Bronchial epithelial cell (primary cell): ENCODE measurements around the gene CTXN1. TPM values are rescaled to one million over a fixed set of nuclear protein-coding genes. Genes with fewer than 3 reads are reported as not detected.
A peak's percentile ranks its signal among the peaks of the same experiment; 100 is the strongest.

Source experiments
- DNase-seq: peaks from one replicate; pipeline ENCODE4 v3.0.0-alpha.2; 2010; ENCODE audit warnings: low read depth
- FAIRE-seq: peaks from 2 replicates; lab custom pipeline; 2011; peaks lifted over from hg19 to GRCh38; lab: Jason Lieb, UNC
- H3K27me3 ChIP-seq: 2 replicates; pipeline ENCODE4 v1.5.1; 2011; ENCODE audit warnings: low read length; ENCODE audit not compliant: control insufficient read depth, insufficient read depth
- H3K36me3 ChIP-seq: 2 replicates; pipeline ENCODE4 v1.5.1; 2011; ENCODE audit warnings: low read length; ENCODE audit not compliant: control insufficient read depth, insufficient read depth
- H3K4me3 ChIP-seq: 2 replicates; pipeline ENCODE4 v1.5.1; 2011; ENCODE audit warnings: mild to moderate bottlenecking, low read depth, low read length, control low read depth
- total RNA-seq: library from RNA; depleted of rRNA; stranded (reverse); fragments of >200 nt; gene quantifications from 2 replicates; pipeline ENCODE4 v1.2.1, GENCODE V29; 2014
- TF ChIP-seq, protein P1 (sequence below): IDR thresholded peaks from 2 replicates; pipeline ENCODE4 v1.5.1; 2011; ENCODE audit warnings: mild to moderate bottlenecking, moderate library complexity, low read length, control low read depth, inconsistent platforms; ENCODE audit not compliant: insufficient read depth, severe bottlenecking

Gene CTXN1
- total RNA-seq, 1 donor from 2014 or later = 0.26 TPM

- no peak for FAIRE-seq
- TF ChIP-seq, protein P1, sequence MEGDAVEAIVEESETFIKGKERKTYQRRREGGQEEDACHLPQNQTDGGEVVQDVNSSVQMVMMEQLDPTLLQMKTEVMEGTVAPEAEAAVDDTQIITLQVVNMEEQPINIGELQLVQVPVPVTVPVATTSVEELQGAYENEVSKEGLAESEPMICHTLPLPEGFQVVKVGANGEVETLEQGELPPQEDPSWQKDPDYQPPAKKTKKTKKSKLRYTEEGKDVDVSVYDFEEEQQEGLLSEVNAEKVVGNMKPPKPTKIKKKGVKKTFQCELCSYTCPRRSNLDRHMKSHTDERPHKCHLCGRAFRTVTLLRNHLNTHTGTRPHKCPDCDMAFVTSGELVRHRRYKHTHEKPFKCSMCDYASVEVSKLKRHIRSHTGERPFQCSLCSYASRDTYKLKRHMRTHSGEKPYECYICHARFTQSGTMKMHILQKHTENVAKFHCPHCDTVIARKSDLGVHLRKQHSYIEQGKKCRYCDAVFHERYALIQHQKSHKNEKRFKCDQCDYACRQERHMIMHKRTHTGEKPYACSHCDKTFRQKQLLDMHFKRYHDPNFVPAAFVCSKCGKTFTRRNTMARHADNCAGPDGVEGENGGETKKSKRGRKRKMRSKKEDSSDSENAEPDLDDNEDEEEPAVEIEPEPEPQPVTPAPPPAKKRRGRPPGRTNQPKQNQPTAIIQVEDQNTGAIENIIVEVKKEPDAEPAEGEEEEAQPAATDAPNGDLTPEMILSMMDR = no peak
- no peak for DNase-seq
- H3K27me3 ChIP-seq = no peaks in the 10 kb centered on the region
- H3K4me3 ChIP-seq = no peak overlapping the region
- peaks cover 15% of the 10 kb centered on the region for H3K36me3 ChIP-seq
These were observed 17.7 kb downstream of the CTXN1 start for GRCh38 chr19:7908078-7908699.

GRCh38 chr19:7907544-7907943 is 18.4 kb downstream of the CTXN1 start:
- FAIRE-seq (no peak), DNase-seq (no peak)
- Histone ChIP-seq H3K36me3 (peaks cover 15% of the 10 kb centered on the region), H3K27me3 (no peaks in the 10 kb centered on the region), H3K4me3 (no peak overlapping the region)
- TF ChIP-seq, protein P1 = no peak

- DNase-seq (no peak), FAIRE-seq (peak; percentile 66)
- H3K36me3 ChIP-seq = peaks cover 15% of the 10 kb centered on the region
- no peak overlapping the region for H3K4me3 ChIP-seq
- TF ChIP-seq, protein P1 = no peak
- no peaks in the 10 kb centered on the region for H3K27me3 ChIP-seq
These were observed 18.8 kb downstream of the CTXN1 start for GRCh38 chr19:7907122-7907521.

DNA sequence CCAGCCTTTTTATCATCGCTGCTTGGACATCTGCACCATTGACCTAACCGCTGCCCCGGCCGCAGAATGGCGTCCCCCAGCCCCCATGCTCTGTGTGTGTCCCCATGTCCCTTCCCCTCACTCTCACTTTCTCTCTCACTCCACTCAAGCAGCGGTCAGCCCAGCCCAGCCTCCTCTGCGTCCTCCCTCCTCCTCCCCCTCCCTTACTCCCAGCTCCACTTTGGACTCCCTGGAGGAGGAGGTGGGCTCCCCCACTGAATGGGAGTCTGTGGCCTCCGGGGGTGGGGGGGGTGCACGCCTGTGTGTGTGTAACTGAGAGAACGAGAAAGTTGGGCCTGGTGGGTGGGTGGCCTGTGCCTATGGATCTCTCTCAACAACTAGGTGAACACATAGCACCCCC is 20.1 kb downstream of the CTXN1 start:
- Histone ChIP-seq H3K27me3 (no peaks in the 10 kb centered on the region), H3K36me3 (peaks cover 12% of the 10 kb centered on the region), H3K4me3 (no peak overlapping the region)
- FAIRE-seq (no peak), DNase-seq (no peak)
- TF ChIP-seq, protein P1 = no peak

- FAIRE-seq (no peak), DNase-seq (no peak)
- Histone ChIP-seq H3K27me3 (no peaks in the 10 kb centered on the region), H3K36me3 (peaks cover 9% of the 10 kb centered on the region), H3K4me3 (no peak overlapping the region)
- TF ChIP-seq, protein P1 = no peak
These were observed 20.7 kb downstream of the CTXN1 start for GRCh38 chr19:7905268-7905667.
